Measurements from ENCODE around the gene ZNF701.

DNA sequence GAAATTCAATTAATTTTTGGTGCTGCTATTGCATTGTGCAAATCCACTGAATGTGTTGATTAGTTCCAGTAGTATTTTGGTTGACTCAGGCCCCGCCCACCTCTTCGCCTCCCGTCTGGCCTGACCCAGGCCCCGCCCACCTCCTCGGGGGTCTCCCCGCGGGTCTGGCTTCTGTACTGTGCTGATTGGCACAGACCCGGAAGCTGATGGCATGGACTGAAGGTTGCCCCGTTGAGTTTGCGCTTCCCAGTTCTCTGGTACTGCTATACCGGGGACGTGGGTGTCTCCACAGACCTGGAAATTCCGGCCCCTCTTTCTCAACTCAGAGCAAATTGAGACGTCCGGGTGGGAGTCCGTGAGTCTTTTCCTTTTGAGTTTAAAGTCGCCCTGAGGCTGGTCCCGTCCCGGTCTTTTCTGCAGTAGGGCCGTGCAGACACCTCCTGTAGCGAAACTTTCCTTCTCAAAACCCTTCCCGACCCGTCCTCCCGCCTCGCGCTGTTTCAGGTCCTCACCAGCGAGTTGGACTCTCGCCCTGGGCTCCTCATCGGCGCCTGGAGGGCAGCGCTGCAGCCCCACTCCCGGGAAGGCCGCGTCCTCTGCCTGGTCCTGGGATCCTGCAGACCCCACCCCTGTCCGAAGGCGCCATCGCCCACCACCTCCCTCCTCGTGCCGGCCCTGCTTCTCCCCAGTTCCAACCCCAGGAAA lies 14.8 kb downstream of the ZNF701 start:
- no peak for TF ChIP-seq POLR2A (IDR thresholded peaks at IDR 0.05)
- TF ChIP-seq, protein P1, sequence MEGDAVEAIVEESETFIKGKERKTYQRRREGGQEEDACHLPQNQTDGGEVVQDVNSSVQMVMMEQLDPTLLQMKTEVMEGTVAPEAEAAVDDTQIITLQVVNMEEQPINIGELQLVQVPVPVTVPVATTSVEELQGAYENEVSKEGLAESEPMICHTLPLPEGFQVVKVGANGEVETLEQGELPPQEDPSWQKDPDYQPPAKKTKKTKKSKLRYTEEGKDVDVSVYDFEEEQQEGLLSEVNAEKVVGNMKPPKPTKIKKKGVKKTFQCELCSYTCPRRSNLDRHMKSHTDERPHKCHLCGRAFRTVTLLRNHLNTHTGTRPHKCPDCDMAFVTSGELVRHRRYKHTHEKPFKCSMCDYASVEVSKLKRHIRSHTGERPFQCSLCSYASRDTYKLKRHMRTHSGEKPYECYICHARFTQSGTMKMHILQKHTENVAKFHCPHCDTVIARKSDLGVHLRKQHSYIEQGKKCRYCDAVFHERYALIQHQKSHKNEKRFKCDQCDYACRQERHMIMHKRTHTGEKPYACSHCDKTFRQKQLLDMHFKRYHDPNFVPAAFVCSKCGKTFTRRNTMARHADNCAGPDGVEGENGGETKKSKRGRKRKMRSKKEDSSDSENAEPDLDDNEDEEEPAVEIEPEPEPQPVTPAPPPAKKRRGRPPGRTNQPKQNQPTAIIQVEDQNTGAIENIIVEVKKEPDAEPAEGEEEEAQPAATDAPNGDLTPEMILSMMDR (IDR thresholded peaks at IDR 0.05) = no peak
